ENCODE data around the gene TIMP2.

The TIMP2 gene

DNA sequence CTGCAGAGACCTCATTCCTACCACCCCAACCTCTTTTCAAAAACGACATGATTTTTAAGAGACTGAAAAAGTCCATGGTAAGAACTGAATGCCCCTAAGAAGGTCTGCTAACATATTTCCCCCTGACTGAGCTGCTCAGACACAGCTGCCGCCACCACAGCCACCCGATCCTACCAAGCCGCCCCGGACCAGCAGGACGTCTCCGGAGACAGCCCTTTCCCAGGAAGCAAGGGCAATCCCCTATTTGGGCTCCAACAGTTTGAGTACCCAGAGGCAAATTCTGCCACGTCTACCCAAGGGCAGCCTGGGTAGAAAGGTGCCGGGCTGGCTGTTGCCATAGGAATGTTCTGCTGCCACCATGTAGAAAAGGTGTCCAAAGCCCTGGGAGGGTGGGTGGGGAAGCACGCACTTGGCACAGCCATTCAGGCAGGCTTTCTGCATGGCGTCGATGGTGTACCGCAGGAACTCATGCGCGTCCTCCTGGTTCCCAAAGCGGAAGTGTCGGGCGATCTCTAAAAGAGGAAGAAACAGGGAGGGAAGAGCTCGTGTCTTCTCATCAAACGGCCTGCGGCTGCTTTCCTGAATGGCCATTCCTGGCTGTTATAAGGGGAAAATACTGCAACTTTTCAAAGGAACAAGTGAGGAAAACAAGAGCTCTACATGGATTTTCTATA is 98.2 kb downstream of the TIMP2 start:
- peak overlapping the region; percentile 2 to 80 (median 70); a peak in 18 of 22 replicates for H3K27ac ChIP-seq
- H4K20me1 ChIP-seq: peaks cover 1 to 96% (median 90%) of the 10 kb centered on the region in 11 experiments; a peak in 20 of 22 replicates
- no peak for TF ChIP-seq Cebpa-rat (IDR thresholded peaks at IDR 0.05)
- H3K27me3 ChIP-seq: no peaks in the 10 kb centered on the region
- peak overlapping the region in 4 of 10 experiments; percentile 3 to 47 (median 30); a peak in 4 of 20 replicates for H3K4me3 ChIP-seq
- peak overlapping the region; percentile 72 to 92 (median 83) for H3K4me2 ChIP-seq
- H3K9ac ChIP-seq: peak overlapping the region in 9 of 11 experiments; percentile 1 to 64 (median 37); a peak in 12 of 22 replicates
- peaks cover 82 to 96% (median 93%) of the 10 kb centered on the region in 11 experiments for H3K36me3 ChIP-seq
- H3K4me1 ChIP-seq: peaks cover 59 to 71% (median 65%) of the 10 kb centered on the region in 10 experiments
- H3K9me3 ChIP-seq (replicated peaks in 1 of 11): no peaks in the 10 kb centered on the region

DNA sequence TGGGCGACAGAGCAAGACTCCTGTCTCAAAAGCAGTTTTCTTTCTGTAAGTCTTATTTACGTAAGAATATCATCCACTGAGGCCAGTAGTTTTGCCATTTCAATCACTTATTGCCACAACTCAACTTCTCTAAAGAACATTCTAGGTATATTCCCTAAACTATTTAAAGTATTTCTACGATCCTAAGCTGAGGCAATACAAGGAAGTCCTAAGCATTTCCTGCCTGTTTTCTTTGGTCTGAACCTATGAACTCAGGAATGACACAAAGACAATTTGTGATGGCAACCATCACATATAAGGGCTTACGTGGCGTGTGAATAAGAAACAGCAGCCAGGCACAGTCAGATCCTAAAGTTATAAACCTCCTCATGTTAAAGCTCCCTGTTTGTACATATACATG is 98.8 kb downstream of the TIMP2 start:
- Histone ChIP-seq H3K4me1 (peaks cover 65 to 77% (median 71%) of the 10 kb centered on the region in 10 experiments), H3K27ac (peak overlapping the region in 10 of 11 experiments; percentile 5 to 80 (median 70); a peak in 17 of 22 replicates), H4K20me1 (peaks cover 0 to 96% (median 84%) of the 10 kb centered on the region in 11 experiments; a peak in 19 of 22 replicates), H3K36me3 (peaks cover 82 to 96% (median 93%) of the 10 kb centered on the region in 11 experiments), H3K9ac (peak overlapping the region in 8 of 11 experiments; percentile 24 to 64 (median 36); a peak in 9 of 22 replicates), H3K27me3 (no peaks in the 10 kb centered on the region), H3K9me3 (replicated peaks in 1 of 11) (no peaks in the 10 kb centered on the region), H3K4me2 (peak overlapping the region; percentile 66 to 92 (median 83)), H3K4me3 (peak overlapping the region in 4 of 10 experiments; percentile 3 to 47 (median 30); a peak in 2 of 20 replicates)
- no peak for TF ChIP-seq Cebpa-rat (IDR thresholded peaks at IDR 0.05)

DNA sequence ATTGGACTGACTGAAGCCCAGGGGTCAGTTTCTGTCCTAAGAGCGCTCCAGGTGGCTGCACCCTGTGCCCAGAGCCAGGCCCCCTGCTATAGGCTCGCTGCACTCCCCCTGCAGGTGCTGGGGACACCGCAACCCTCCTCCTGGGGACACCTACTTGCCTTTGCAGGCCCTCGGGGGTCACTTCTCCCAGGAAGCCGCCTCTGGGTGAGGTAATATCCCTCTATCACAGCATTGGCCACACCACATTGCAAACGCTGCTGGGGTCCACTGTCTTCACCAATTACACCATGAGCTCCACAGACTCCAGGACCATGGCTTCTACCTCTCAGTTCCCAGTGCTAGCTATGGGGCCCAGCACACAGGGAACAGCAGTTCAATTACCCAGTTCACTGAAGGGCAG is 99.5 kb downstream of the TIMP2 start:
- Histone ChIP-seq H3K9ac (peak overlapping the region in 6 of 11 experiments; percentile 18 to 63 (median 34); a peak in 5 of 22 replicates), H4K20me1 (peaks cover 0 to 96% (median 80%) of the 10 kb centered on the region in 11 experiments; a peak in 19 of 22 replicates), H3K9me3 (replicated peaks in 1 of 11) (no peaks in the 10 kb centered on the region), H3K36me3 (peaks cover 80 to 94% (median 91%) of the 10 kb centered on the region in 11 experiments), H3K27ac (peak overlapping the region in 9 of 11 experiments; percentile 36 to 80 (median 71); a peak in 15 of 22 replicates), H3K4me1 (peaks cover 71 to 83% (median 76%) of the 10 kb centered on the region in 10 experiments), H3K4me2 (peak overlapping the region in 10 of 11 experiments; percentile 74 to 92 (median 84); a peak in 20 of 22 replicates), H3K4me3 (no peak overlapping the region), H3K27me3 (no peaks in the 10 kb centered on the region)
- TF ChIP-seq Cebpa-rat (IDR thresholded peaks at IDR 0.05): no peak

- H3K27ac ChIP-seq: no peak overlapping the region
- TF ChIP-seq Cebpa-rat (IDR thresholded peaks at IDR 0.05): no peak
- H3K4me2 ChIP-seq: peak overlapping the region in 7 of 11 experiments; percentile 1 to 83 (median 15); a peak in 7 of 22 replicates
Observed at GRCh38 chr17:78824240-78824639, 100.9 kb downstream of the TIMP2 start.

GRCh38 chr17:78823282-78824046 is 101.7 kb downstream of the TIMP2 start:
- Histone ChIP-seq H3K4me2 (peak overlapping the region in 8 of 11 experiments; percentile 1 to 56 (median 18); a peak in 11 of 22 replicates), H3K27ac (peak overlapping the region in 1 of 11 experiments; percentile 7; a peak in 1 of 22 replicates), H4K20me1 (peaks cover 0 to 96% (median 68%) of the 10 kb centered on the region in 11 experiments; a peak in 18 of 22 replicates), H3K4me3 (no peak overlapping the region), H3K9me3 (replicated peaks in 1 of 11) (no peaks in the 10 kb centered on the region), H3K36me3 (peaks cover 68 to 94% (median 90%) of the 10 kb centered on the region in 11 experiments), H3K4me1 (peaks cover 88 to 96% (median 92%) of the 10 kb centered on the region in 10 experiments), H3K27me3 (no peaks in the 10 kb centered on the region), H3K9ac (no peak overlapping the region)
- TF ChIP-seq Cebpa-rat (IDR thresholded peaks at IDR 0.05): no peak

More at GRCh38 chr17:78824240-78824639, 100.9 kb downstream of the TIMP2 start:
- no peaks in the 10 kb centered on the region for H3K27me3 ChIP-seq
- H3K4me1 ChIP-seq: peaks cover 85 to 96% (median 91%) of the 10 kb centered on the region in 10 experiments
- H3K4me3 ChIP-seq: no peak overlapping the region
- peaks cover 0 to 96% (median 74%) of the 10 kb centered on the region in 11 experiments; a peak in 19 of 22 replicates for H4K20me1 ChIP-seq
- H3K9me3 ChIP-seq (replicated peaks in 1 of 11): no peaks in the 10 kb centered on the region
- H3K9ac ChIP-seq: no peak overlapping the region
- peaks cover 75 to 94% (median 91%) of the 10 kb centered on the region in 11 experiments for H3K36me3 ChIP-seq

DNA sequence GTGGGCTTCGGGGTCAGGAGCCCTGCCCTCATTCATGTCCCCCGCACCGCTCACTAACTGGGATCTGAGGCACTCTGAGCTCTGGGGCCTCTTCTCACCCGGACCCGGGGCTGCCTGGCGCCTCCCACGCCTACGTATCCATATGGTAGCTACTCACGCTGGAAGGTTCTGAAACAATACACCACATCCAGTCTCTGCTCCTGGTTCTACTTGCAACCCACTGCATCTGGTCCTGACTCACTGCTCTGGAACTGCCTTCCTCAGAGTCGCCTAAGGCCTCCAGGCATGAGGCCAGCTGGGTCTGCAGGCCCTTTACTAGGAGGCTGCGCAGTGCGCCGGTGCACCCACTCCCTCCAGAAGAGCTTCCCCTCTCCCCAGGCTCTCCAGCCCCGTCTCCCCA is 102.6 kb downstream of the TIMP2 start:
- no peaks in the 10 kb centered on the region for H3K9me3 ChIP-seq (replicated peaks in 1 of 11)
- TF ChIP-seq Cebpa-rat (IDR thresholded peaks at IDR 0.05): no peak
- H3K27ac ChIP-seq: peak overlapping the region in 2 of 11 experiments; percentile 6 to 24; a peak in 1 of 22 replicates
- peaks cover 0 to 96% (median 59%) of the 10 kb centered on the region in 11 experiments; a peak in 18 of 22 replicates for H4K20me1 ChIP-seq
- H3K4me1 ChIP-seq: peaks cover 88 to 96% (median 92%) of the 10 kb centered on the region in 10 experiments
- H3K9ac ChIP-seq: no peak overlapping the region
- H3K4me2 ChIP-seq: peak overlapping the region in 3 of 11 experiments; percentile 1 to 41 (median 8); a peak in 2 of 22 replicates
- peaks cover 69 to 94% (median 90%) of the 10 kb centered on the region in 11 experiments for H3K36me3 ChIP-seq
- H3K4me3 ChIP-seq: no peak overlapping the region
- no peaks in the 10 kb centered on the region for H3K27me3 ChIP-seq

GRCh38 chr17:78821961-78822360 is 103.2 kb downstream of the TIMP2 start:
- Histone ChIP-seq H3K27me3 (no peaks in the 10 kb centered on the region), H3K4me2 (peak overlapping the region in 4 of 11 experiments; percentile 6 to 31 (median 10); a peak in 3 of 22 replicates), H3K9me3 (replicated peaks in 1 of 11) (no peaks in the 10 kb centered on the region), H4K20me1 (peaks cover 0 to 99% (median 57%) of the 10 kb centered on the region in 11 experiments; a peak in 17 of 22 replicates), H3K27ac (no peak overlapping the region), H3K36me3 (peaks cover 74 to 98% (median 95%) of the 10 kb centered on the region in 11 experiments), H3K4me1 (peaks cover 89 to 97% (median 93%) of the 10 kb centered on the region in 10 experiments), H3K4me3 (no peak overlapping the region), H3K9ac (no peak overlapping the region)
- TF ChIP-seq Cebpa-rat (IDR thresholded peaks at IDR 0.05): no peak

GRCh38 chr17:78820841-78821240 is 104.3 kb downstream of the TIMP2 start:
- peak overlapping the region in 1 of 11 experiments; percentile 59; a peak in 1 of 22 replicates for H3K27ac ChIP-seq
- H3K36me3 ChIP-seq: peaks cover 84 to 98% (median 96%) of the 10 kb centered on the region in 11 experiments
- peak overlapping the region in 2 of 11 experiments; percentile 4 to 25; a peak in 2 of 22 replicates for H3K9ac ChIP-seq
- H3K4me1 ChIP-seq: peaks cover 83 to 94% (median 89%) of the 10 kb centered on the region in 10 experiments
- no peak for TF ChIP-seq Cebpa-rat (IDR thresholded peaks at IDR 0.05)
- peak overlapping the region; percentile 67 to 86 (median 78); a peak in 20 of 22 replicates for H3K4me2 ChIP-seq
- no peak overlapping the region for H3K4me3 ChIP-seq
- no peaks in the 10 kb centered on the region for H3K27me3 ChIP-seq
- H4K20me1 ChIP-seq: peaks cover 0 to 99% (median 51%) of the 10 kb centered on the region in 11 experiments; a peak in 17 of 22 replicates
- no peaks in the 10 kb centered on the region for H3K9me3 ChIP-seq (replicated peaks in 1 of 11)

Data from BLaER1 treated with 17β-estradiol and CSF1 and Interleukin-3, amounts not matched to agents 10 nM and 100 nM (cell line).